ENCODE results near the gene NIN.

The NIN gene

GRCh38 chr14:50786751-50787464, 44.1 kb downstream of the NIN start:
- DNase-seq, result no peak

DNA sequence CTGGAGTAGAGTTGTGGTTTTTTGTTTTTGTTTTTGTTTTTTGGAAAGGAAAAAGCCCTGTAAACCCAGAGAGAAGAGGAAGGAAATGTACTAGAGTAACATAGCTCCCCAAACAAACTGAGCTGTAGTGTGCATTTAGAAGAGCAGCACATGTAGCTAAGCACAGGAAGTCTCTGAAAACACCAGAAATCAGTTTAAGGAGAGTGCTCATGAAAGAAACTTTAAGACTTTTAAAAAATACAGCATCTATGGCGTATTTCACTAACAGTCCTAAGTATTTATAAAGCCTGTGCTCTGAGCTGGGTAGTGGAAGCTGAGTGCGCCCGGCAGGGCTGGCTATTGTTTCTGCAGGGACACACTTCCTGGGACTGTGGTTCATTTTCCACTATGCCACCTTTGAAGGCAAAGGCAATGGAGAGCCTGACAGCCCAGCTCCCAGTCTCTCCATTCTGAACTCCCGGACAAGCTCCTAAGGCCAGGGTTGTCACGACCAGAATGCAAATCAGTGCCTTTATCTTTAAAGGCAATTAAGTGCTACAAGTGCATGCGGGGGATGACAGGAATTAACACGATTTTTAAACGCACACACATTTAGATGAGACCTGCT, 45.4 kb downstream of the NIN start:
- no peak for DNase-seq

GRCh38 chr14:50784683-50785456, 46.1 kb downstream of the NIN start:
- DNase-seq, result no peak

DNA sequence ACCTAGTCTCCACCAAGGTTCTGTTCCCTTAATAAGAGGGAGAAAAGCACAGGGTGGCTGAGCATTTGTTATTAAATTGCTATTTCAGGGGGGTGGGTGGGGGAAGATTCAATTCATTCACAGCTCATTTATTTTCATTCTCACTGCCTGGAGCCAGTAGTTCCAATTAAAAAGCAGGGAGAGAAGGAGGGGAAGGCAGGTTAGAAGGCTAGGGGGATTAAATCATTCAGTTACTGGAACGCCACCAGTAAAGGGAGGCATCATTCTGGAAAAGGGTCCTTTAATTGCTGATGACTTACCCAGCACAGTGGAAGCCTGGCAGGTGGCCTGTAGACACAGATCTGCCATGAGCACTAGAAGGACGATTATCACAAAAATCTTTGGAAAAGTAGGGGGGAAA, 47.4 kb downstream of the NIN start:
- DNase-seq, result no peak

GRCh38 chr14:50780393-50780792, 50.6 kb downstream of the NIN start:
- DNase-seq, result no peak

DNA sequence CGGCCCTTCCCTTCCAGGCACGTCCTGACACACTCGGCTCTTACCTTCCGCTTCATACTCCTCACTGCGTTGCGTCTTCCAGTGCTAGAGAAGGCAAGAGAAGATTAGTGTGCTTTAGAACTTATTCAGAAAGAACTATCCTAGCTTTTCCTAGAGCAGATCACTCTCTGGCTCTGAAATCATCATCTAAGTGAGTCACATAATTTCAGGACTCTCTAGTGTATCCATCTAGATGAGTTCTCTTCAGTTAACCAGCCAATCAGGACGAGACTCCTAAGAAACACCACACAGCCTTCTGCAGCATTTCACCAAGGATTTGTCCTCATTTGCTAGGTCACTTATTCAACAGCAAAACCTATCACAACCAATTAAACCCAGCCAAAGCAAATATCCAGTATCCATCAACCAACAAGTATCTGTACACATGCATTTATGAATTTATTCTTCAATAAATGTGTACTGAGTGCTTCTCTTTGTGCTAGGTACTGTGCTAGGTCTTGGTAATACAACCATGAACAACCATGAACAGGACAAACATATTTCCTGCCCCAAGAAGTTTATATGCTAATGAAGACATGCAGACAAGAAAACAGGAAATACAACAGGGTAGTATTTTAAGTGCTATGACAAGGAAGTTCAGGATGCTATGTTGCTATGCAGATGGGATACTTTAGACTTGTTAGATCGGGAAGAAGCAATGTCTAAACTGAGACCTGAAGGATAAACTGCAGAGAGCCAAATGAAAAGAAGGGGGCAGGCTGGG, 52.1 kb downstream of the NIN start:
- no peak for DNase-seq

DNA sequence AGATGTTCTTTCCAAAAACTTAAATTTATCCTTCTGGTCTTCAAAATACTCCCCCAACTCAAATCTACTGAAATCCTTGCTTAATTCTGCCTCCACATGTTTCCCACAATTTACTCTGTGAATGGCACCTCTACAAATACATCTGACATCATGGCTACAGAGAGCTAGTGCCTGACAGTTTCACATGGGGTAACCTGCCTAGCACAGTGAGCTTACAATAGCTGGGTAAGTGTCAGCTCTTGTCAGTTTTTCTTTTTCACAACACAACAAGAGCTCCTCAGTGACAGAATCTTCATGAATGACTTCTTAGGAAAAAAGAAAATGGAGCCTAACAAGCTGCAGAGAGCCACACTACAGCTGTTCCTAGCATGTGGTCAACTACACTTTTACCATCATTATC, 54.4 kb downstream of the NIN start:
- DNase-seq, result no peak

- no peak for DNase-seq
Observed at GRCh38 chr14:50775357-50775756, 55.6 kb downstream of the NIN start.

- no peak for DNase-seq
Observed at GRCh38 chr14:50774542-50775267, 56.3 kb downstream of the NIN start.

DNA sequence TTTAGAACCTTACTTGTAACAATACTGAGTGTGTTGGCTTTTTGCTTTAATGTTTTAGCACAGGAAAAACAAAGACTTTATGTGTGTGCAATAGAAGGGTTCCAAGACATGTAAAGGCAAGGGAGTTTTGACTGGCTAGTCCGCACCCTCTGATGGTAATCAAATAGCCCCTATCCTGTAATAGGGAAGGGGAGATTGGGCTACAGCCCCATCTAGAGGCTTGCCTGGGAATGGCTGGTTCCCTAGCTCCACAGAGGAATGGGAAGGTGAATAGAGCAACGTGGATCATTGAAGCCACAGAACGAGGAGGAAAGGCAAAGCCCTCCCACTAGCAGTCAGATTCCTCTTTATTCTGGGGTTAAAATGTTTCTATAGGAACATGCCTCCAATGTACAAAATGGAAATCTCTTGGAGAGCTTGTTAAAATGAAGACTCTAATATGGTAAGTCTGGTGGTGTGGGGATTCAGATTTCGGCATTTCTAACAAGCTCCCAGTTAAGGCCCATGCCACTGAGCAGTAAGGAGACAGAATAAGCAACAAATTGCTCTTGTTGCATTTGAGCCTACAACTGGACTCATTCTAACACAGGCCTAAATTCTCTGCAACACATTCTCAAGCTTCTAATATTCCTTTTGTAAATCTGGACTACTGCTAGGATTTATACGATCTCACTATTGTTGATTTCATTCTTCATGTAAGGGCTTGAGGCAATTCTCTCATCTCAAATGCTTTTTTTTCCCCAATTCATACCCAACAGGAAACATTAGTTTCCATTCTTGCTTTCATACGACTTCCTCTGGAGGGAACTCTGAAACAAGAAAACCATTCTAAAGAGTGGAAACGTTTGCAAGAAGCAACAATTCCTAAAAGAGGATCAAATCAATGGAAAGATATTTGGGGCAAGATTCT, 57.1 kb downstream of the NIN start:
- no peak for DNase-seq

DNA sequence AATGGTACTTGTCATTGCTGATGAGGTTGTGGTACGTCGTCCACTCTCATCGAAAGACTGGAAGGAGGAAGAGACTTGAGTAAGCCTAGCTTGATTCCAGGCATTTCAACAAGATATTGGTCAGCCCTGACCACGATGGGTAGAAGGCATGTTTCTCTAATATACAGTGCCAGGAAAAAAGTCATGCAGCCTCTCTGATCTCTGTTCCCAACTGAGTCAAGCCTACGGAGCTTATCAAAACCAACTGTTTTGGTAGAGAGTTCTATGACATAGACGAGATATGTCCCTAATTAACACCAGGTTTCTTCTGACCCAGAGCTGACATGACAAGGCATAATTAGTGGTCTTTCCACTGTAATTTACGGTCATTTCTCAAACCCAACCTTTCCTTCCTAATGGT, 58.5 kb downstream of the NIN start:
- no peak for DNase-seq

- DNase-seq, result no peak
Observed at GRCh38 chr14:50770586-50770985, 60.4 kb downstream of the NIN start.

DNA sequence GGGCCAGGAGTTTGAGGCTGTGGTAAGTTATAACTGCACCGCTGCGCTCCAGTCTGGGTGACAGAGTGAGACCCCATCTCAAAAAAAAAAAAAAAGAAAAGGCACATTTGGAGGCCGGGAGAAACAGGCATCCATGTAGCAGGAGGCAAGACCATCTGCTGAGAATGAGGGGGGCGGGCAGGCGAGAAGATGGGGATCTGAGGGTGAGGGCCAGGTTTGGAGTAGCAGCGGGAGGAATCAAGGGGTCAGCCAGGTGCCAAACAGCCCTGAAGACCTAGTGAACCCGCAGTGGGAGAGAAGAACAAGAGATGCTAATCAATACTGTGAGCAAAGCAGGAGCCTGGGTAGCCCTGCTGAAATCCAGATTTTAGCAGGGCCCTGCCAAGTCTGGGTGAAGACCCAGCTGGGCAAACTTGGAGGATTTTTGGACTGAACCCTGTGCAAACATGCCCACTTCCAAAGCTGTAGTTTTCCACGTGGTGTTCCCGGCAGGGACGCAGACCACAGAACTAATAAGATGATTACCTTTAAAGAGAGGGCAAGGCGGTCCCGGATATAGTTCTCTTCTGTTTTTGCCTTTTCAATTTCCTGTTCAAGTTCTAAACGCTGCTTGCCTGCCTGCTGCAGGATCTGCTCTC, 61.0 kb downstream of the NIN start:
- DNase-seq, result no peak

GRCh38 chr14:50768680-50769079, 62.3 kb downstream of the NIN start:
- no peak for DNase-seq

DNA sequence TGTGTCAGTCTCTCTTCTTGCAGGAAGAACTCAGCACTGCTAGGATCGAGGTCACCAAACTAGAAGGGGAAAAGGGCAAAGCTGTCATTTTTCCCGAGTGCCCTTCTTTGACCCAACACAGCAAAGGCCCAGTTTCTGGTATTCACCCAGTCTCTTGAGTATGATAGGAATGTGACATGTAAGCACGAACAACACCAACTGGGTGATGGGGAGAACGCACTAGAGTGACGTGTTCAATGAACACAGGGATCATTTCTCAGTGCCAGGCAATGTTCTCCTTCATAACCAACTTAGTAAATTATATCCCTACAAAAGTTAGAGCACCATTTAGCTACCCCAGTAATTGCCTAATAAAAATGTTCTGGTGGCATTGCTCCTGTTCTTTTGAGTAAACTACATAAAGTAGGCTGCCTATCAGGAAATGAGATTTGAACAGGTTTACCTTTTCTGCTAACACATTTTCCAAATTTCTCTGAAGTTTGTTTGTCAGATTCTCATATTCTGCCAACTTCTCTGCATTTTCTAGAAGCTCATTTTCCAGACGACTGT, 64.5 kb downstream of the NIN start:
- no peak for DNase-seq

DNA sequence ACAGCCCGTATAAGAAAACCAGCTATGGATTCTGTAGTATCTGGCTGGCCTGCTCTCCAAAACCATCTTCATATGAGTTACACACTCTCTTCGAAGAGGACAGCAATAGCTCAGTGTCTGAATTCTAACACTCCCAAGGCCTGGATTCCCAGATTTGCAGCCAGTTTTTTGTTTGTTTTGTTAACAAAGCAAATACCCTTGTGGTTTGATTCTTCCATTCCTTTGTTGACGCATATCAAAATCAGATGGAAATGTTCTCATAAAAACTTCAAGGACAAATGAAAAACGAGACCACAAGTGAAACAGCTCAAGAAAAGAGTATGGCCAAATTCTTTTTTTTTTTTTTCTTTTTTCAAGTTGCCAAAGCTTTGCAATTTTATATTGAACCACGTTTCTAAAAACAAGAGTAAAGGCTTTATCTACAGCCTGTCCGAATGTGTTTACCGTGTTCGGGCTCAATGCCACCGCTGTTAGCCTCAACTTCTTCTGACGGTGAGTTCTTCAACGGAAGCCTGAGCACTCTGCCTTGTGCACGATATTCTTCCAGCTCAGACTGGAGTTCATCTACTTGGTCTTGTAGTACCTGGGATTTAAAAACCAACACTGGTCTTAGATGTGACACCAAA, 67.5 kb downstream of the NIN start:
- no peak for DNase-seq

DNA sequence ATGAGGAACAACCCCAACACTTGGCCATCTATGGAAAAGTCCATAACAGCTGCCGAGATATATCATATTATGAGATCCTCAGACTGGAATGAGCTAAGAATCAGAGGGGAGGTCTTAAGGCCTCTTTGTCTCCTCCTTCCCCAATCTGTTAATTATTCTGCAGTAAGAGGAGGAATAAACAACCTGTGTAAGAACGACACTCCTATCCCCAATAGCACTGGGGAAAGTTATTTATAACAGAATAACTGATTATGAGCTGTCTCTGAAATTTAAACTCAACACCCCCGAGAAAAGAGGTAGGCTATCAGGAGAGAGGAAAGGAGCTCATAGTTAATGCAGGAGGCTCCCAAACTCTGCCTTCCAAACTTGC, 68.0 kb downstream of the NIN start:
- no peak for DNase-seq

GRCh38 chr14:50762001-50762930, 68.7 kb downstream of the NIN start:
- DNase-seq, result no peak
